BJ (cell line): ENCODE measurements around the gene FNDC3B. TPM values are rescaled to one million over a fixed set of nuclear protein-coding genes. Genes with fewer than 3 reads are reported as not detected.

Experiments
- CTCF ChIA-PET: fragments of 350-600 bp; formaldehyde crosslinking; extraction: SDS; loops from one replicate; lab custom pipeline; 2021; ENCODE audit warnings: antibody characterized with exemption, inconsistent platforms; lab: Yijun Ruan, JAX
- POLR2A ChIA-PET: fragments of 300-600 bp; sonication (Branson Sonifier 250); formaldehyde crosslinking; extraction: SDS; loops from one replicate; lab custom pipeline; 2021; ENCODE audit warnings: antibody characterized with exemption; lab: Charles Lee
- DNase-seq: peaks from one replicate; pipeline ENCODE4 v3.0.0-alpha.2; 2011; ENCODE audit warnings: low read depth
- H3K27me3 ChIP-seq: 2 replicates; pipeline ENCODE4 v1.6.0; 2011; ENCODE audit warnings: low read length; ENCODE audit not compliant: control insufficient read depth, insufficient read depth
- H3K36me3 ChIP-seq: 2 replicates; pipeline ENCODE4 v1.5.1; 2011; ENCODE audit warnings: low read length; ENCODE audit not compliant: control insufficient read depth, insufficient read depth
- H3K4me3 ChIP-seq: 2 replicates; pipeline ENCODE4 v1.5.1; 2011; ENCODE audit warnings: low read depth, mild to moderate bottlenecking, control low read depth, low read length
- CTCF ChIP-seq: IDR thresholded peaks from 2 replicates; pipeline ENCODE4 v1.5.1; 2011; ENCODE audit warnings: low read depth, mild to moderate bottlenecking, control low read depth, inconsistent platforms, low read length, moderate library complexity; ENCODE audit not compliant: insufficient read depth
- polyA plus RNA-seq: library from polyadenylated mRNA; depleted of rRNA; stranded (reverse); fragments of >200 nt; gene quantifications from 2 replicates; pipeline ENCODE4 v1.2.3, GENCODE V29; 2011

Gene FNDC3B
- polyA plus RNA-seq, 1 experiment: 28.6 TPM

- Histone ChIP-seq H3K4me3 (no peak overlapping the region), H3K27me3 (no peaks in the 10 kb centered on the region), H3K36me3 (peaks cover 2% of the 10 kb centered on the region)
- CTCF ChIA-PET: interaction anchor here (1.2 kb wide), 1 partner anchor 10 kb away, joined by 3 read pairs; no protein-coding TSS in a partner anchor
- POLR2A ChIA-PET: interaction anchor here (0.6 kb wide), 1 partner anchor 321 kb away, joined by 3 read pairs; no protein-coding TSS in a partner anchor
- DNase-seq: no peak
- TF ChIP-seq CTCF: no peak
Measured at GRCh38 chr3:172158741-172159140, 119.4 kb downstream of the FNDC3B start.

- Histone ChIP-seq H3K4me3 (no peak overlapping the region), H3K27me3 (no peaks in the 10 kb centered on the region), H3K36me3 (peaks cover 2% of the 10 kb centered on the region)
- ChIA-PET CTCF (interaction anchor here (1.2 kb wide), 1 partner anchor 10 kb away, joined by 3 read pairs; no protein-coding TSS in a partner anchor), POLR2A (interaction anchor here (0.6 kb wide), 1 partner anchor 321 kb away, joined by 3 read pairs; no protein-coding TSS in a partner anchor)
- TF ChIP-seq CTCF: no peak
- no peak for DNase-seq
Measured at GRCh38 chr3:172159376-172159775, 120.0 kb downstream of the FNDC3B start.

- TF ChIP-seq CTCF: no peak
- H3K4me3 ChIP-seq: no peak overlapping the region
- ChIA-PET CTCF (interaction anchor here (0.6 kb wide), 1 partner anchor 353 kb away, joined by 3 read pairs; no protein-coding TSS in a partner anchor), POLR2A (interaction anchor here (0.6 kb wide), 1 partner anchor 119 kb away, joined by 3 read pairs; no protein-coding TSS in a partner anchor)
- no peak for DNase-seq
- no peaks in the 10 kb centered on the region for H3K27me3 ChIP-seq
- H3K36me3 ChIP-seq: peaks cover 2% of the 10 kb centered on the region; the same call in 1 of the 2 replicates
Measured at GRCh38 chr3:172159962-172160538, 120.7 kb downstream of the FNDC3B start.

- H3K4me3 ChIP-seq: no peak overlapping the region
- no peak for TF ChIP-seq CTCF
- ChIA-PET CTCF (no interaction called here), POLR2A (no interaction called here)
- no peak for DNase-seq
- H3K36me3 ChIP-seq: peaks cover 2% of the 10 kb centered on the region; the same call in 1 of the 2 replicates
- H3K27me3 ChIP-seq: no peaks in the 10 kb centered on the region
Measured at GRCh38 chr3:172161133-172161789, 121.9 kb downstream of the FNDC3B start.

GRCh38 chr3:172161959-172162358, 122.6 kb downstream of the FNDC3B start:
- peaks cover 2% of the 10 kb centered on the region; the same call in 1 of the 2 replicates for H3K36me3 ChIP-seq
- H3K27me3 ChIP-seq: no peaks in the 10 kb centered on the region
- ChIA-PET CTCF (no interaction called here), POLR2A (no interaction called here)
- no peak for DNase-seq
- TF ChIP-seq CTCF: no peak
- H3K4me3 ChIP-seq: no peak overlapping the region
